ENCODE data around the gene C15orf61. TPM values are rescaled to one million over a fixed set of nuclear protein-coding genes. Genes with fewer than 3 reads are reported as not detected.

Gene C15orf61
- total and polyA plus RNA-seq, 2 of the 13 experiments (the other 11 are each of a cell fraction or from before 2014, with no cell fraction given), result 2.1 to 6.6 TPM

GRCh38 chr15:67521029-67521782, at the start of gene C15orf61 (continued):
- peak; percentile 49; the same call in 1 of the 2 replicates for TF ChIP-seq ZNF503 (CRISPR knock-in tag; IDR thresholded peaks at IDR 0.05)
- TF ChIP-seq, protein P1, sequence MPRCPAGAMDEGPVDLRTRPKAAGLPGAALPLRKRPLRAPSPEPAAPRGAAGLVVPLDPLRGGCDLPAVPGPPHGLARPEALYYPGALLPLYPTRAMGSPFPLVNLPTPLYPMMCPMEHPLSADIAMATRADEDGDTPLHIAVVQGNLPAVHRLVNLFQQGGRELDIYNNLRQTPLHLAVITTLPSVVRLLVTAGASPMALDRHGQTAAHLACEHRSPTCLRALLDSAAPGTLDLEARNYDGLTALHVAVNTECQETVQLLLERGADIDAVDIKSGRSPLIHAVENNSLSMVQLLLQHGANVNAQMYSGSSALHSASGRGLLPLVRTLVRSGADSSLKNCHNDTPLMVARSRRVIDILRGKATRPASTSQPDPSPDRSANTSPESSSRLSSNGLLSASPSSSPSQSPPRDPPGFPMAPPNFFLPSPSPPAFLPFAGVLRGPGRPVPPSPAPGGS (CRISPR knock-in tag; IDR thresholded peaks at IDR 0.05), result peak; percentile 96
- TF ChIP-seq MAX (IDR thresholded peaks at IDR 0.05), result peak; percentile 95
- no peak for TF ChIP-seq ZBTB33 (CRISPR knock-in tag; IDR thresholded peaks at IDR 0.05)
- peak; percentile 94 for TF ChIP-seq ZNF790 (CRISPR knock-in tag; IDR thresholded peaks at IDR 0.05; ENCODE audit: borderline replicate concordance)
- no peak for TF ChIP-seq RFXANK (CRISPR knock-in tag; IDR thresholded peaks at IDR 0.05)
- TF ChIP-seq, protein P2, sequence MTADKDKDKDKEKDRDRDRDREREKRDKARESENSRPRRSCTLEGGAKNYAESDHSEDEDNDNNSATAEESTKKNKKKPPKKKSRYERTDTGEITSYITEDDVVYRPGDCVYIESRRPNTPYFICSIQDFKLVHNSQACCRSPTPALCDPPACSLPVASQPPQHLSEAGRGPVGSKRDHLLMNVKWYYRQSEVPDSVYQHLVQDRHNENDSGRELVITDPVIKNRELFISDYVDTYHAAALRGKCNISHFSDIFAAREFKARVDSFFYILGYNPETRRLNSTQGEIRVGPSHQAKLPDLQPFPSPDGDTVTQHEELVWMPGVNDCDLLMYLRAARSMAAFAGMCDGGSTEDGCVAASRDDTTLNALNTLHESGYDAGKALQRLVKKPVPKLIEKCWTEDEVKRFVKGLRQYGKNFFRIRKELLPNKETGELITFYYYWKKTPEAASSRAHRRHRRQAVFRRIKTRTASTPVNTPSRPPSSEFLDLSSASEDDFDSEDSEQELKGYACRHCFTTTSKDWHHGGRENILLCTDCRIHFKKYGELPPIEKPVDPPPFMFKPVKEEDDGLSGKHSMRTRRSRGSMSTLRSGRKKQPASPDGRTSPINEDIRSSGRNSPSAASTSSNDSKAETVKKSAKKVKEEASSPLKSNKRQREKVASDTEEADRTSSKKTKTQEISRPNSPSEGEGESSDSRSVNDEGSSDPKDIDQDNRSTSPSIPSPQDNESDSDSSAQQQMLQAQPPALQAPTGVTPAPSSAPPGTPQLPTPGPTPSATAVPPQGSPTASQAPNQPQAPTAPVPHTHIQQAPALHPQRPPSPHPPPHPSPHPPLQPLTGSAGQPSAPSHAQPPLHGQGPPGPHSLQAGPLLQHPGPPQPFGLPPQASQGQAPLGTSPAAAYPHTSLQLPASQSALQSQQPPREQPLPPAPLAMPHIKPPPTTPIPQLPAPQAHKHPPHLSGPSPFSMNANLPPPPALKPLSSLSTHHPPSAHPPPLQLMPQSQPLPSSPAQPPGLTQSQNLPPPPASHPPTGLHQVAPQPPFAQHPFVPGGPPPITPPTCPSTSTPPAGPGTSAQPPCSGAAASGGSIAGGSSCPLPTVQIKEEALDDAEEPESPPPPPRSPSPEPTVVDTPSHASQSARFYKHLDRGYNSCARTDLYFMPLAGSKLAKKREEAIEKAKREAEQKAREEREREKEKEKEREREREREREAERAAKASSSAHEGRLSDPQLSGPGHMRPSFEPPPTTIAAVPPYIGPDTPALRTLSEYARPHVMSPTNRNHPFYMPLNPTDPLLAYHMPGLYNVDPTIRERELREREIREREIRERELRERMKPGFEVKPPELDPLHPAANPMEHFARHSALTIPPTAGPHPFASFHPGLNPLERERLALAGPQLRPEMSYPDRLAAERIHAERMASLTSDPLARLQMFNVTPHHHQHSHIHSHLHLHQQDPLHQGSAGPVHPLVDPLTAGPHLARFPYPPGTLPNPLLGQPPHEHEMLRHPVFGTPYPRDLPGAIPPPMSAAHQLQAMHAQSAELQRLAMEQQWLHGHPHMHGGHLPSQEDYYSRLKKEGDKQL (CRISPR knock-in tag; IDR thresholded peaks at IDR 0.05; ENCODE audit: low read depth), result 0 out of 2 replicates have a peak, but pooled peaks have one; percentile 17
- peak; percentile 26 for TF ChIP-seq XRCC5 (optimal IDR thresholded peaks at IDR 0.05; ENCODE audit: low read length)
- TF ChIP-seq, protein P3, sequence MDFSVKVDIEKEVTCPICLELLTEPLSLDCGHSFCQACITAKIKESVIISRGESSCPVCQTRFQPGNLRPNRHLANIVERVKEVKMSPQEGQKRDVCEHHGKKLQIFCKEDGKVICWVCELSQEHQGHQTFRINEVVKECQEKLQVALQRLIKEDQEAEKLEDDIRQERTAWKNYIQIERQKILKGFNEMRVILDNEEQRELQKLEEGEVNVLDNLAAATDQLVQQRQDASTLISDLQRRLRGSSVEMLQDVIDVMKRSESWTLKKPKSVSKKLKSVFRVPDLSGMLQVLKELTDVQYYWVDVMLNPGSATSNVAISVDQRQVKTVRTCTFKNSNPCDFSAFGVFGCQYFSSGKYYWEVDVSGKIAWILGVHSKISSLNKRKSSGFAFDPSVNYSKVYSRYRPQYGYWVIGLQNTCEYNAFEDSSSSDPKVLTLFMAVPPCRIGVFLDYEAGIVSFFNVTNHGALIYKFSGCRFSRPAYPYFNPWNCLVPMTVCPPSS (IDR thresholded peaks at IDR 0.05), result no peak
- TF ChIP-seq, protein P4, sequence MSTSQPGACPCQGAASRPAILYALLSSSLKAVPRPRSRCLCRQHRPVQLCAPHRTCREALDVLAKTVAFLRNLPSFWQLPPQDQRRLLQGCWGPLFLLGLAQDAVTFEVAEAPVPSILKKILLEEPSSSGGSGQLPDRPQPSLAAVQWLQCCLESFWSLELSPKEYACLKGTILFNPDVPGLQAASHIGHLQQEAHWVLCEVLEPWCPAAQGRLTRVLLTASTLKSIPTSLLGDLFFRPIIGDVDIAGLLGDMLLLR (CRISPR knock-in tag; IDR thresholded peaks at IDR 0.05), result peak; percentile 98
- no peak; the same call in 1 of the 2 replicates for TF ChIP-seq TGIF2 (CRISPR knock-in tag; IDR thresholded peaks at IDR 0.05)
- no peak for TF ChIP-seq RCOR2 (CRISPR knock-in tag; IDR thresholded peaks at IDR 0.05)
- TF ChIP-seq ZNF326 (CRISPR knock-in tag; IDR thresholded peaks at IDR 0.05; ENCODE audit: borderline replicate concordance), result no peak
